Progenitor cell of endocrine pancreas (in vitro differentiated cells): ENCODE results near the gene MBNL1. TPM values are rescaled to one million over a fixed set of nuclear protein-coding genes. Genes with fewer than 3 reads are reported as not detected.

Source experiments
- DNase-seq: peaks from one replicate; pipeline ENCODE4 v3.0.0; 2021; ENCODE audit warnings: low spot score; ENCODE audit not compliant: unreplicated experiment
- H3K27ac Mint-ChIP-seq: 2 replicates; pipeline ENCODE4 v1.8.0; 2021; ENCODE audit warnings: mild to moderate bottlenecking, moderate library complexity, mixed read lengths
- H3K27me3 Mint-ChIP-seq: 2 replicates; pipeline ENCODE4 v1.8.0; 2021; ENCODE audit warnings: mixed read lengths
- H3K36me3 Mint-ChIP-seq: 2 replicates; pipeline ENCODE4 v1.8.0; 2022; ENCODE audit warnings: mixed read lengths; ENCODE audit not compliant: insufficient read depth
- H3K4me1 Mint-ChIP-seq: 2 replicates; pipeline ENCODE4 v1.8.0; 2021; ENCODE audit warnings: low read depth, mixed read lengths
- H3K4me3 Mint-ChIP-seq: 2 replicates; pipeline ENCODE4 v1.8.0; 2021; ENCODE audit warnings: low read depth, mild to moderate bottlenecking, moderate library complexity, mixed read lengths
- H3K9me3 Mint-ChIP-seq: 2 replicates; pipeline ENCODE4 v1.8.0; 2021; ENCODE audit warnings: low read depth, mixed read lengths
- CTCF ChIP-seq: fragments of 200-600 bp; sonication (generic); IDR thresholded peaks from one replicate; pipeline ENCODE4 v1.5.0; 2021; ENCODE audit warnings: antibody characterized with exemption, mild to moderate bottlenecking; ENCODE audit not compliant: unreplicated experiment
- total RNA-seq: library from RNA; stranded (reverse); gene quantifications from 2 replicates; pipeline ENCODE4 v1.2.1, GENCODE V29; 2021

MBNL1 gene
- total RNA-seq, 1 donor from 2014 or later: 29.4 TPM

- Mint-ChIP-seq H3K27ac (peak overlapping the region; percentile 27), H3K4me3 (no peak overlapping the region), H3K9me3 (no peaks in the 10 kb centered on the region), H3K36me3 (peaks cover 9% of the 10 kb centered on the region), H3K4me1 (peaks cover 38% of the 10 kb centered on the region), H3K27me3 (no peaks in the 10 kb centered on the region)
- no peak for TF ChIP-seq CTCF
- no peak for DNase-seq
These were observed 33.8 kb downstream of the MBNL1 start for GRCh38 chr3:152302521-152303021.

DNA sequence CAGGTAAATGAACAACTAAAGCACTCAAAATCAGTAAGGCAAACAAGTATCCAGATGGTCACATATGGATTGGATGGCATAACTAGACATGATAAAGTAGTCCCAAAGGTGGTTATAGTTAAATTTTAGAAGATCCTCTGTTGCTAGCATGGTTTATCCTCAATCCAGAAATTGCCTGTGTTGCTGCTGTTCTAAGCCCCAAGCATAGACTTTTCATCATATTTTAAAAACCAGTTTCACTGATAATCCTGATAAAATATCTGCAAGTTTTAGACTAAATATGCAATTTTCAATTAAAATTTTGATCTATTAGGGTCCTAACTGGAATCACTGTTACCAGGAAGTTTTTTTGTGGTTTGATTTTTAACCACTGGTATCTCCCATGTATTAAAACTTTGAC lies 35.4 kb downstream of the MBNL1 start:
- Mint-ChIP-seq H3K27me3 (no peaks in the 10 kb centered on the region), H3K9me3 (no peaks in the 10 kb centered on the region)

GRCh38 chr3:152305075-152305474 lies 36.3 kb downstream of the MBNL1 start:
- no peak for DNase-seq
- no peak overlapping the region for H3K27ac Mint-ChIP-seq
- H3K4me3 Mint-ChIP-seq: no peak overlapping the region
- H3K4me1 Mint-ChIP-seq: peaks cover 41% of the 10 kb centered on the region
- no peaks in the 10 kb centered on the region for H3K9me3 Mint-ChIP-seq
- no peaks in the 10 kb centered on the region for H3K27me3 Mint-ChIP-seq
- peaks cover 3% of the 10 kb centered on the region for H3K36me3 Mint-ChIP-seq
- no peak for TF ChIP-seq CTCF

More for the DNA sequence above, 35.4 kb downstream of the MBNL1 start:
- no peak overlapping the region for H3K27ac Mint-ChIP-seq
- TF ChIP-seq CTCF: no peak
- peaks cover 9% of the 10 kb centered on the region for H3K36me3 Mint-ChIP-seq
- no peak for DNase-seq
- H3K4me1 Mint-ChIP-seq: peaks cover 42% of the 10 kb centered on the region
- no peak overlapping the region for H3K4me3 Mint-ChIP-seq

DNA sequence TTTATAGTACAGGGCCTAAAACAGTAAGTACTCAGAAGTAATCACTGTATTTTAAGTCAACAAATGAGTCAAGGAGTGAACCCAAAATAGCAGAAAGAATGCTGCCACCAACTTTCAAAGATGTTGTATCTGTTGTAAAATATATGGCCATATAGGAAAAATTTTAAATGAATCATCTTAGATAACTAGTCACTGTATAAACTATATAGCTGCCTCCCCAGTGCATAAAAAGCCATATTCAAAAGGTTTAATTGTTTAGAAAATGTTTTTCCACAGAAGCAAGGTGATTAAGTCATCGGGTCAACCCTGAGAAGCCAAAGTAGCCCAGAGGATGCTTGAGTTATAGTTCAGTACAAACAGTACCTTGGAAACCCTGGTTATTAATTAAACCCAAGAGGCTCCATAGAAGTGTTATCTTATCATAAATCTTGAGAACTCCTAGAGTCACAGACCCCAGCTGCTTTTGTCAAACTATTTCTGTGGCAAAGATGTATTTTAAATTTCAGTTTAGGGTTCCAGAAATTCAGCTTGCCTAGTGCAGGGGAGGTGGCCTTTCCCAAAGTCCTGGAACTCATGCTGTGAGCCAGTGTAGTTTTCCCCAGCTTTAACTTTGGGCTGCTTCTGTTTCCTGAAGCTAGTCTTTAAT lies 39.2 kb downstream of the MBNL1 start:
- no peak for TF ChIP-seq CTCF
- Mint-ChIP-seq H3K27me3 (no peaks in the 10 kb centered on the region), H3K4me3 (no peak overlapping the region), H3K4me1 (peaks cover 36% of the 10 kb centered on the region), H3K27ac (peak overlapping the region; percentile 76), H3K36me3 (no peaks in the 10 kb centered on the region), H3K9me3 (no peaks in the 10 kb centered on the region)
- DNase-seq: no peak

- Mint-ChIP-seq H3K4me3 (no peak overlapping the region), H3K4me1 (peaks cover 38% of the 10 kb centered on the region), H3K27ac (peak overlapping the region; percentile 76), H3K27me3 (no peaks in the 10 kb centered on the region), H3K9me3 (no peaks in the 10 kb centered on the region), H3K36me3 (no peaks in the 10 kb centered on the region)
- DNase-seq: no peak
- TF ChIP-seq CTCF: no peak
These were observed 39.7 kb downstream of the MBNL1 start for GRCh38 chr3:152308475-152308844.
